Stimulated activated naive CD4-positive, alpha-beta T cell treated with Interleukin-2 at 50 U/mL for 16 hours (primary cell): ENCODE results near the gene AFF2.

Experiments used
- DNase-seq: peaks from one replicate; lab custom pipeline; 2025; lab: John Stamatoyannopoulos, UW

AFF2 gene

GRCh38 chrX:148588649-148589310 lies 88.4 kb downstream of the AFF2 start:
- no peak for DNase-seq

- no peak for DNase-seq
Measured at GRCh38 chrX:148592595-148592994, 92.2 kb downstream of the AFF2 start.

GRCh38 chrX:148593146-148593545 lies 92.7 kb downstream of the AFF2 start:
- no peak for DNase-seq

GRCh38 chrX:148593987-148594386 lies 93.6 kb downstream of the AFF2 start:
- no peak for DNase-seq

- DNase-seq, result no peak
Measured at GRCh38 chrX:148599404-148599803, 99.0 kb downstream of the AFF2 start.

GRCh38 chrX:148600131-148600530 lies 99.7 kb downstream of the AFF2 start:
- DNase-seq, result no peak

- DNase-seq, result no peak
Measured at GRCh38 chrX:148600581-148600980, 100.2 kb downstream of the AFF2 start.

GRCh38 chrX:148601034-148601433 lies 100.6 kb downstream of the AFF2 start:
- no peak for DNase-seq

GRCh38 chrX:148609515-148610327 lies 109.3 kb downstream of the AFF2 start:
- no peak for DNase-seq

GRCh38 chrX:148610328-148610698 lies 109.9 kb downstream of the AFF2 start:
- DNase-seq, result no peak

GRCh38 chrX:148611993-148612392 lies 111.6 kb downstream of the AFF2 start:
- DNase-seq, result no peak

- no peak for DNase-seq
Measured at GRCh38 chrX:148612431-148612830, 112.0 kb downstream of the AFF2 start.

- no peak for DNase-seq
Measured at GRCh38 chrX:148613636-148614035, 113.2 kb downstream of the AFF2 start.

GRCh38 chrX:148615491-148615890 lies 115.1 kb downstream of the AFF2 start:
- DNase-seq, result no peak

GRCh38 chrX:148618470-148619445 lies 118.3 kb downstream of the AFF2 start:
- DNase-seq, result no peak

- DNase-seq, result no peak
Measured at GRCh38 chrX:148620023-148620422, 119.6 kb downstream of the AFF2 start.

GRCh38 chrX:148624951-148625474 lies 124.6 kb downstream of the AFF2 start:
- DNase-seq, result no peak

- DNase-seq, result no peak
Measured at GRCh38 chrX:148628621-148629020, 128.2 kb downstream of the AFF2 start.

- DNase-seq, result no peak
Measured at GRCh38 chrX:148629434-148629833, 129.0 kb downstream of the AFF2 start.

GRCh38 chrX:148632444-148632843 lies 132.0 kb downstream of the AFF2 start:
- DNase-seq, result no peak

GRCh38 chrX:148633218-148633908 lies 132.9 kb downstream of the AFF2 start:
- no peak for DNase-seq

- DNase-seq, result no peak
Measured at GRCh38 chrX:148634591-148634990, 134.2 kb downstream of the AFF2 start.
